Endothelial cell of umbilical vein (primary cell): ENCODE measurements around the gene DYRK4. TPM values are rescaled to one million over a fixed set of nuclear protein-coding genes. Genes with fewer than 3 reads are reported as not detected.

Experiments
- BruUV-seq: library from RNA; stranded (reverse); fragments of 400-500 nt; replicated peaks from 2 replicates; lab custom pipeline; 2021; lab: Mats Ljungman, UMichigan
- CTCF ChIA-PET: fragments of 300-600, 350-600 bp; sonication (Branson Sonifier 250); formaldehyde crosslinking; loops from one replicate; lab custom pipeline; 2021; ENCODE audit warnings: antibody characterized with exemption, inconsistent platforms; lab: Charles Lee
- POLR2A ChIA-PET: fragments of 300-600, 350-600 bp; sonication (Branson Sonifier 250); formaldehyde crosslinking; loops from one replicate; lab custom pipeline; 2021; ENCODE audit warnings: antibody characterized with exemption, inconsistent platforms; lab: Charles Lee
- DNase-seq: peaks from one replicate; pipeline ENCODE4 v3.0.0-alpha.2; 2011; ENCODE audit warnings: low read depth, low spot score
- FAIRE-seq: peaks from 2 replicates; lab custom pipeline; 2011; peaks lifted over from hg19 to GRCh38; lab: Jason Lieb, UNC
- H2AFZ ChIP-seq: 2 replicates; pipeline ENCODE4 v1.6.0; 2012; ENCODE audit warnings: low read depth, low read length, control low read depth, inconsistent platforms
- H3K27ac ChIP-seq: 2 replicates; pipeline ENCODE4 v1.5.1; 2011; ENCODE audit warnings: low read depth, mild to moderate bottlenecking, control low read depth, low read length, moderate library complexity; ENCODE audit not compliant: insufficient read depth
- H3K27me3 ChIP-seq, 2 experiments: 2 replicates each; pipeline versions ENCODE4 v1.6.0 to v1.6.1; 2011; ENCODE audit warnings: low read length in 2 of 2, mixed read lengths in 1 of 2; ENCODE audit not compliant: control insufficient read depth in 2 of 2, insufficient read depth in 2 of 2
- H3K36me3 ChIP-seq, 2 experiments: 2 replicates in 1 of 2; 3 replicates in 1 of 2; pipeline ENCODE4 v1.5.1; 2011; ENCODE audit warnings: low read length in 2 of 2, mild to moderate bottlenecking in 1 of 2, moderate library complexity in 1 of 2; ENCODE audit not compliant: control insufficient read depth in 2 of 2, insufficient read depth in 2 of 2; ENCODE audit errors: extremely low read depth in 1 of 2
- H3K4me1 ChIP-seq: 3 replicates; pipeline ENCODE4 v1.5.1; 2011; ENCODE audit warnings: mild to moderate bottlenecking, low read length; ENCODE audit not compliant: control insufficient read depth, insufficient read depth; ENCODE audit errors: extremely low read depth
- H3K4me2 ChIP-seq: 2 replicates; pipeline ENCODE4 v1.6.1; 2011; ENCODE audit warnings: low read length, control low read depth, mixed read lengths; ENCODE audit not compliant: insufficient read depth
- H3K4me3 ChIP-seq, 3 experiments: fragments of 200-600 bp in 1 of 3; sonication (generic), shearing (Covaris generic) in 1 of 3; replicated peaks in 1 of 3; 2 replicates each; pipeline ENCODE4 v1.5.1; 2011 to 2016; ENCODE audit warnings: control low read depth in 3 of 3, low read length in 3 of 3, mild to moderate bottlenecking in 2 of 3, inconsistent platforms in 1 of 3, low read depth in 1 of 3, moderate library complexity in 1 of 3; ENCODE audit not compliant: insufficient read depth in 1 of 3
- H3K79me2 ChIP-seq: 2 replicates; pipeline ENCODE4 v1.6.0; 2012; ENCODE audit warnings: low read length, inconsistent platforms; ENCODE audit not compliant: control insufficient read depth, insufficient read depth
- H3K9ac ChIP-seq: replicated peaks from 2 replicates; pipeline ENCODE3; 2011; ENCODE audit warnings: low read length, control low read depth; ENCODE audit not compliant: insufficient read depth; ENCODE audit errors: extremely low read depth
- H3K9me1 ChIP-seq: replicated peaks from 3 replicates; pipeline ENCODE4 v1.6.0; 2011; ENCODE audit warnings: mild to moderate bottlenecking, low read length; ENCODE audit not compliant: control insufficient read depth, insufficient read depth; ENCODE audit errors: extremely low read depth
- H3K9me3 ChIP-seq: replicated peaks from 2 replicates; pipeline ENCODE4 v1.5.1; 2012; ENCODE audit warnings: low read length, inconsistent platforms; ENCODE audit not compliant: control insufficient read depth, insufficient read depth
- H4K20me1 ChIP-seq: replicated peaks from 2 replicates; pipeline ENCODE3; 2011; ENCODE audit warnings: mild to moderate bottlenecking, low read length; ENCODE audit not compliant: control insufficient read depth, insufficient read depth; ENCODE audit errors: extremely low read depth
- EZH2 ChIP-seq: IDR thresholded peaks from 2 replicates; pipeline ENCODE4 v1.6.1; 2012; ENCODE audit warnings: borderline replicate concordance, low read depth, mild to moderate bottlenecking, moderate library complexity, low read length, inconsistent platforms; ENCODE audit not compliant: severe bottlenecking
- FOS ChIP-seq: IDR thresholded peaks from 2 replicates; pipeline ENCODE4 v1.6.1; 2011; ENCODE audit warnings: mild to moderate bottlenecking, low read length, moderate library complexity, borderline replicate concordance; ENCODE audit not compliant: insufficient read depth
- GATA2 ChIP-seq: IDR thresholded peaks from 2 replicates; pipeline ENCODE4 v1.7.0; 2011; ENCODE audit warnings: low read depth, mild to moderate bottlenecking, moderate library complexity, mixed read lengths, low read length; ENCODE audit not compliant: insufficient read length, insufficient read depth
- JUN ChIP-seq: IDR thresholded peaks from 2 replicates; pipeline ENCODE4 v1.6.1; 2011; ENCODE audit warnings: borderline replicate concordance, low read depth; ENCODE audit not compliant: insufficient read length, insufficient read depth
- MAX ChIP-seq: IDR thresholded peaks from 2 replicates; pipeline ENCODE4 v1.6.1; 2011; ENCODE audit not compliant: insufficient read depth, insufficient read length
- MYC ChIP-seq: IDR thresholded peaks from one replicate; pipeline ENCODE4 v1.6.1; 2011; ENCODE audit warnings: mild to moderate bottlenecking, low read depth, low read length
- POLR2A ChIP-seq: IDR thresholded peaks from 2 replicates; pipeline ENCODE4 v1.6.1; 2012; ENCODE audit warnings: low read depth, mild to moderate bottlenecking, control low read depth, low read length
- POLR2AphosphoS5 ChIP-seq: IDR thresholded peaks from 2 replicates; pipeline ENCODE4 v1.6.1; 2012; ENCODE audit warnings: low read depth, mild to moderate bottlenecking, control low read depth, low read length, moderate library complexity; ENCODE audit not compliant: insufficient read depth
- dilution Hi-C: fragments of 300-500 bp; cut with MboI; formaldehyde crosslinking; loops from one replicate; pipeline ENCODE4 v1.15.0; 2019; ENCODE audit warnings: low sequenced_read_pairs; ENCODE audit not compliant: extremely low pct_ligation_motif_present
- intact Hi-C: fragments of 100-400 bp; cut with micrococcal nuclease; formaldehyde crosslinking; loops from one replicate; pipeline ENCODE4 v1.10.0; 2022
- polyA plus RNA-seq, 4 experiments: library from polyadenylated mRNA; depleted of rRNA in 3 of 4; stranded (reverse) in 3 of 4; unstranded in 1 of 4; fragments of >200 nt; gene quantifications; 2 replicates each; pipeline versions ENCODE4 v1.2.1 to v1.2.3, GENCODE V29; 2011 to 2012; ENCODE audit warnings: missing spikeins in 1 of 4
- total RNA-seq: library from RNA; stranded (reverse); gene quantifications from 2 replicates; pipeline ENCODE4 v1.2.3, GENCODE V29; 2021
- TF ChIP-seq, protein P1 (sequence below), 2 donors: IDR thresholded peaks; 1 replicate in 1 of 2; 2 replicates in 1 of 2; pipeline ENCODE4 v1.5.1; 2011; ENCODE audit warnings: low read length in 2 of 2, mild to moderate bottlenecking in 2 of 2, moderate library complexity in 2 of 2, control low read depth in 1 of 2, inconsistent platforms in 1 of 2, low read depth in 1 of 2; ENCODE audit not compliant: insufficient read depth in 1 of 2; ENCODE audit errors: extremely low read depth in 1 of 2

Gene DYRK4
- total and polyA plus RNA-seq, 2 donors (not counting 3 experiments of a cell fraction or from before 2014, with no cell fraction given): 38.7 to 45.4 TPM

GRCh38 chr12:4630262-4630661, 68.3 kb downstream of the DYRK4 start:
- Histone ChIP-seq H2AFZ (no peak overlapping the region), H3K27ac (no peak overlapping the region), H3K4me1 (no peaks in the 10 kb centered on the region), H3K4me3 (no peak overlapping the region), H3K9ac (no peak overlapping the region), H3K27me3 (peaks cover 4 to 8% of the 10 kb centered on the region in 2 experiments), H3K9me3 (no peaks in the 10 kb centered on the region), H3K9me1 (no peaks in the 10 kb centered on the region), H4K20me1 (no peaks in the 10 kb centered on the region), H3K36me3 (no peaks in the 10 kb centered on the region), H3K4me2 (no peak overlapping the region), H3K79me2 (no peaks in the 10 kb centered on the region)
- BruUV-seq: no TSS peak
- dilution Hi-C loops (no loop called here), intact Hi-C loops (no loop called here)
- FAIRE-seq (no peak), DNase-seq (no peak)
- CTCF ChIA-PET: interaction anchor here (1.4 kb wide), 1 partner anchor 20 kb away, joined by 4 read pairs; no protein-coding TSS in a partner anchor
- TF ChIP-seq MAX (no peak), GATA2 (no peak), POLR2A (no peak), FOS (no peak), EZH2 (no peak), MYC (no peak), POLR2AphosphoS5 (no peak), JUN (no peak)
- TF ChIP-seq, protein P1, sequence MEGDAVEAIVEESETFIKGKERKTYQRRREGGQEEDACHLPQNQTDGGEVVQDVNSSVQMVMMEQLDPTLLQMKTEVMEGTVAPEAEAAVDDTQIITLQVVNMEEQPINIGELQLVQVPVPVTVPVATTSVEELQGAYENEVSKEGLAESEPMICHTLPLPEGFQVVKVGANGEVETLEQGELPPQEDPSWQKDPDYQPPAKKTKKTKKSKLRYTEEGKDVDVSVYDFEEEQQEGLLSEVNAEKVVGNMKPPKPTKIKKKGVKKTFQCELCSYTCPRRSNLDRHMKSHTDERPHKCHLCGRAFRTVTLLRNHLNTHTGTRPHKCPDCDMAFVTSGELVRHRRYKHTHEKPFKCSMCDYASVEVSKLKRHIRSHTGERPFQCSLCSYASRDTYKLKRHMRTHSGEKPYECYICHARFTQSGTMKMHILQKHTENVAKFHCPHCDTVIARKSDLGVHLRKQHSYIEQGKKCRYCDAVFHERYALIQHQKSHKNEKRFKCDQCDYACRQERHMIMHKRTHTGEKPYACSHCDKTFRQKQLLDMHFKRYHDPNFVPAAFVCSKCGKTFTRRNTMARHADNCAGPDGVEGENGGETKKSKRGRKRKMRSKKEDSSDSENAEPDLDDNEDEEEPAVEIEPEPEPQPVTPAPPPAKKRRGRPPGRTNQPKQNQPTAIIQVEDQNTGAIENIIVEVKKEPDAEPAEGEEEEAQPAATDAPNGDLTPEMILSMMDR (IDR thresholded peaks at IDR 0.05; ENCODE audit: extremely low read depth in 1 of 2, insufficient read depth in 1 of 2, low read depth in 1 of 2, low read length in 2 of 2): no peak
- POLR2A ChIA-PET: no interaction called here
